H4 (cell line): ENCODE measurements around the gene CACNA1B. TPM values are rescaled to one million over a fixed set of nuclear protein-coding genes. Genes with fewer than 3 reads are reported as not detected.

Experiments used
- DNase-seq: peaks from one replicate; pipeline ENCODE4 v3.0.0-alpha.2; 2015; ENCODE audit warnings: low spot score
- total RNA-seq: library from RNA; depleted of rRNA; stranded (reverse); fragments of >200 nt; shearing (Covaris generic); gene quantifications from 2 replicates; pipeline ENCODE4 v1.2.3, GENCODE V29; 2014

Gene CACNA1B
- total RNA-seq, 1 experiment from 2014 or later, result not detected

GRCh38 chr9:137984520-137985257 lies 107.1 kb downstream of the CACNA1B start:
- no peak for DNase-seq

GRCh38 chr9:137985637-137986071 lies 108.1 kb downstream of the CACNA1B start:
- no peak for DNase-seq

DNA sequence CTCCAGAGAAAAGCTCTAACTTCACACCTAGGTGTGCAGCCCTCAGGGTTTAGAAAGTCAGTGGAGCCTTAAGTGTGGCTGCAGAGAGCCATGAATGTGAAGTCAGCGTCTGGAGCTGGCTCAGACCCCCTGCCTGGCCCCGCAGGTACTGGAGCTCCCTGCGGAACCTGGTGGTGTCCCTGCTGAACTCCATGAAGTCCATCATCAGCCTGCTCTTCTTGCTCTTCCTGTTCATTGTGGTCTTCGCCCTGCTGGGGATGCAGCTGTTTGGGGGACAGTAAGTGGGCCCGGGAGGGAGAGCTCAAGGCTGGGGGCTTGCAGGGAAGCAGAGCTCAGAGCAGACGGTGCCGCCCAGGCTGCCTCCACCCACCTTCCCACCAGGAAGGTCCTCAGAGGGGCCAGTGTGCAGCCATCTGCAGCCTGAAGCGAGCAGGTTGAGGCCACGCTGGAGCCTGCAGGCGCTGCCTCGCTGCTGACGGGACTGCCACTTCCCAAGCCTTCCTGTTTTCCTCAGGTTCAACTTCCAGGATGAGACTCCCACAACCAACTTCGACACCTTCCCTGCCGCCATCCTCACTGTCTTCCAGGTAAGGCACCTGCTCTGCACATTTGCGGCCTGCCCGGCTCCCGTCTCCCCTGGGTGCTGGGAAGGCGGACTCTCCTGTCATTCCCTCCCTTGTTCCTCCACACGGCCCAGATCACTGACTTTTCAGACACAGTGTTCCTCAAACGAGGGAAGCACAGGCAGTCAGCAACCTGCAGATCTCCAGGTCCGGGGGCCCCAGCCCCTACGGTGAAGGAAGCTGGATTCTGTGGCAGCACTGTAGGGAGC lies 108.9 kb downstream of the CACNA1B start:
- no peak for DNase-seq

DNA sequence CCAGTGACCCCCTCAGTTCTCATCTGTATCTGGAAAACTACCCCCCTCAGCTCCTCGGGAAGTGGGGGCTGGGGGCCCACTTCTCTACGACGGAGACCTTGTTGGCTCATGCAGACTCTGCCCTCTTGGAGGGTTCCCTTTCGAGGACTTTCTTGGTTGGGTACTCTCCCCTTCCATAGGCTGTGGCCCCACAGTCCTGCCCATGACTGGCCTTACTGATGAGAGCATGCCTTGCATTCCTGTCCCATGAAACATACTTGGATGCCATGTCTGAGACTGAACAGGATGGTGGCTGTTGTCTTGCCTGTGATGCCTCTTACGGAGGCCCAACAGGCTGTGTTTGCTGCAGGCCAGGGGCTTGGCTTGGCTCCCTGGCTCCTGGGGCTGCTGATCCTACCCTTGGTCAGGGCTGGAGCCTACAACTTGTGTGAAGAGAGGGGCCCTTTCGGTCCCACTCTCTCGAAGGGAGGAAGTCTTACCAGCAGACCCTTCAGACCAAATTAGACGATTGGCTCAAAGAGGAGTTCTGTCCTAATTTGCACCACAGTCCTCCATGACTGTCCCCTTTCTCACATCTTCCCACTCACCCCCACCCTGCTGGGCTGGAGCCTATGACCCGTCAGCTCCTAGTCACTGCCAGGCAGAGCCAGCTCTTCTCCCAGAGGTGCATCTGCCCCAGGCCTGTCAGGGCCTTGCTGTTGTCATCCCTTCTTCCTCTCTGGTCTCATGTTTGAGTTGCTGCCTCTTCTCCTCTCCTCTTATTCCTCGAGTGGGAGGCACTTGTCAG lies 109.9 kb downstream of the CACNA1B start:
- no peak for DNase-seq

DNA sequence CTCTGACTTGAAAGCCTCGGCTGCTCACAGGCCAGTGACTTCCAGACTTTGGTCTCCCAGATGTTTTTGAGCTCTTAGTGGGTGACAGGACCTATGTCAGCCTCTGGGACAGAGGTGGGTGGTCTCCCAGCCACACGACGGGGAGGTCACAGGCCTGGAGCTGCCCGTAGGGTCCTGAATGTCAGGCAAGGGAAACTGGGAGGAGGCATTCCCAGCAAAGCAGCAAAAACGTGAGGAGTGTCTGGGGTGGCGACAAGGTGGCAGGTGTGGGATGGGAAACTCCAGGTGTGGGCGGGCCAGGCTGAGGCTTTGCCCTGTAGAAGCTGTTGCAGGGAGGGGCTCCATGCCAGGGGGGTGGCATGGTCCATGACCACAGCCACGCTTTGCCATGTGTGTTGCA lies 110.5 kb downstream of the CACNA1B start:
- DNase-seq, result no peak

DNA sequence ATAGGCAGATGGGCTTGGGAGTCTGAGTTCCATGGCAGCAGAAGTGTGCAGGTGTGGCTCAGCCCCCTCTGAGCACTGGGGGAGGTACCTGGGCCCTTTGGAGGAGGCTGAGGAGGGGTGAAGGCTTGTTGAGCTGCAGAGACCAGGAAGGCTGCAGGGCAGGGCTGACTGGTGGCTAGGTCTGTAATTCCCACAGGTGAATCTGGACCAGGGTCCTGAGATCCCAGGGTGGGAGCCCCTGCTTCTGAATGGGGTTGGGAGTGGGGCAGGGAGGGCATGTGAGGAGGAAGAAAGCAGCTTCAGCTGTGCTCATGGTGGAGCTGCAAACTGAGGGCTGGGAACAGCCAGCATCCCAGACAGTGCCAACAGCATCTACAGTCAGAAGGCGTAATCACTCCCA lies 111.1 kb downstream of the CACNA1B start:
- DNase-seq, result no peak

- no peak for DNase-seq
These were observed 111.6 kb downstream of the CACNA1B start for GRCh38 chr9:137989156-137989555.

- no peak for DNase-seq
These were observed 112.6 kb downstream of the CACNA1B start for GRCh38 chr9:137989999-137990715.

GRCh38 chr9:138003485-138004190 lies 126.1 kb downstream of the CACNA1B start:
- no peak for DNase-seq

GRCh38 chr9:138006576-138007233 lies 129.1 kb downstream of the CACNA1B start:
- no peak for DNase-seq

DNA sequence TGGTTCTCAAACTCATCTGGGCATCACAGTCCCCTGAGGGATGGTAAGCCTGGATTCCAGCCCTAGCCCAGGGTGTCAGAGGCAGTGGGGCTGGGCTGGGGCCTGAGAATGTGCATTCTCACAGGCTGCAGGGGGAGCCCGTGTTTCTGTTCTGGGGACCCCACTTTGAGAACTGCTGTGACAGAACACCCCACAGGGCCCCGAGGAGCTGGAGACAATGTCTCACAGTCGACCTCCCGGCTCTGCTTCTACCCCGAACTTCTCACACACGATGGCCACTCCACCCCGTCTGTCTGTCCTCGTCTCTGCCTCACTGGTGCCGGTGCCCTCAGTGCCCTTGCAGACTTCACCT lies 130.0 kb downstream of the CACNA1B start:
- DNase-seq, result no peak

GRCh38 chr9:138007918-138008841 lies 130.6 kb downstream of the CACNA1B start:
- DNase-seq, result no peak

DNA sequence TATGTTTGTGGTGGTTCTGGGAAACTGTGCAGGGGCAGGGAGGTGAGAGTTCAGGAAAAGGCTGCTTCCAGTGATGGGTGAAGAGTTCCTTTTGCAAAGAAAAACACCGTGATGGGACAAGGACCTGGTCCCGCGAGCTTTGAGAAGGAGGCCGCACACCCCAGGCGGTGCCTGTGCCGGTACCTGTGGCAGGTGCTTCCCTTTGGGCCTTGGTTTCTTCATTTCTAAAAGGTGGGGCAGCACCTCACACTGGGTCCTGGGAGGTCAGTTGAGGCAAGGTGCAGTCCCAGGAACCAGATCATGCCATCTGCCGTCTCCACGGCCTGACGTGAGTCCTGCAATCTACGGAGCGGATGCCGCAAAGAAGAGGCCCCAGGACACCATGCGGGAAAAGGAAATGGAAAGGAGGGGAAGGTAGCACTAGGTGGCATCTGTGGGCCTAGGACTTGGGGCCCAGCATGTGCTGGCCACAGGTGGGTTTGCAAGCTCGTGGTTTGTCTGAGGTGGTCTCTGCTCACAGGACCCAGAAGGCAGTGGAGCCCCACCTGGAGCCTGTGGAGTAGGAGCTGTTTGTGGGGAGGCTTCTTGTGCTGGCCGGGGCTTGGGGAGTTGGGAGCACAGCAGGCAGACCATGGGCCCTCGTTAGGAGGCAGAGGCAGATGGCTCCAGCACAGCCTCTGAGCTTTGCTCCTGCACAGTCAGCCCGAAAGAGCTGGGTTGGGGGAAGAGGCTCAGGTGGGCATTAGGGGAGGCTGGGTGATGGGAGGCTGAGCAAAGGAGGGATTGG lies 131.6 kb downstream of the CACNA1B start:
- DNase-seq, result no peak

GRCh38 chr9:138009803-138010690 lies 132.5 kb downstream of the CACNA1B start:
- no peak for DNase-seq

DNA sequence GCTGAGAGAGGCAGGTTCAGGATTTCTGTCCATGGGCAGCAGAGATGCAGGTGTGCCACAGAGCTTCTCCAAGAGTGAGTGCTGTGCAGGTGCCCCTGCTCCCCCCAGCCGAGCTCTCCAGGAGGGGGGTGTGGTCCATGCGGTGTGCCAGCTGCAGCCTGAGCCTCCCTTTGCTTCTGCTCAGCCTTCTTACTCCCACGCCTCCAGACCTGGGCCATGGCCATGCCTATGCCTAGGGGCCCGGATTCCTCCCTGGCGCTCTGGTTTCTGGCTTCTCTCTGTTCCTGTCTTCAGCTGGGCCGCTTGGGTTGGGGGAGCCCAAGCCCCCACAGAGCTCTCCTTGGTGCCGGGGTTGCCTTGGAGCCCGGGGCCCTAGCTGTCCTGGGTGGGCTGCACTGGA lies 133.3 kb downstream of the CACNA1B start:
- DNase-seq, result no peak

GRCh38 chr9:138011951-138012500 lies 134.4 kb downstream of the CACNA1B start:
- DNase-seq, result no peak

DNA sequence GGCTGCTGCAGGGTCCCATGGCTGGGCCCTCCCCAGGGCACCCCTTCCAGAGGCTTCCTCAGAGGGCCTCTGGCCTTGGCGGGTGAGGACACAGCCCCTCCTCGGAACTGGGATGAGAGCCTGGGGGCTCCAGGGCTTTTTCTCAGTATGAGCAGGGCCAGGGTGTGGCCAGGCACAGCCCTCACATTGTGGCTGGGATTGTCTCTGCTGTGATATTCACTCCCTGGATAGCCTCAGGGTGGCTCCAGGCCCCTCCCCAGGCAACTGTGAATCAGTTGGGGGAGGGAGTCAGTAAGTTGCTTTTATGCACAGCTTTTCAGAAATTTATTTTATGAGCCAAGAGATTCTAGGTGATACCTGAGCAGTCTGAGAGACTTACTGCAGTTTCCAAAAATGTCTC lies 135.7 kb downstream of the CACNA1B start:
- DNase-seq, result no peak
